GM04503 (cell line): ENCODE measurements around the gene CSF3R.

Source experiments
- DNase-seq: peaks from one replicate; pipeline ENCODE4 v3.0.0-alpha.2; 2012; ENCODE audit warnings: low read depth

The CSF3R gene

GRCh38 chr1:36482724-36483388, at the start of gene CSF3R:
TSS of gene CSF3R (minus strand) at chr1:36482913. CDS start at chr1:36479496, 3,417 bp downstream.
- DNase-seq = no peak

GRCh38 chr1:36531833-36532232, 49.1 kb upstream of the CSF3R start:
- DNase-seq = no peak

GRCh38 chr1:36530791-36531190, 48.1 kb upstream of the CSF3R start:
- DNase-seq = no peak

GRCh38 chr1:36530261-36530660, 47.5 kb upstream of the CSF3R start:
- DNase-seq = no peak

GRCh38 chr1:36529769-36530260, 47.1 kb upstream of the CSF3R start:
- no peak for DNase-seq

- no peak for DNase-seq
These were observed 45.9 kb upstream of the CSF3R start for GRCh38 chr1:36528361-36529349.

- no peak for DNase-seq
These were observed 42.5 kb upstream of the CSF3R start for GRCh38 chr1:36525166-36525565.

- no peak for DNase-seq
These were observed 41.8 kb upstream of the CSF3R start for GRCh38 chr1:36524359-36525062.

GRCh38 chr1:36523850-36524249, 41.1 kb upstream of the CSF3R start:
- DNase-seq = no peak

- DNase-seq = no peak
These were observed 40.5 kb upstream of the CSF3R start for GRCh38 chr1:36523230-36523495.

GRCh38 chr1:36522461-36523229, 39.9 kb upstream of the CSF3R start:
- no peak for DNase-seq

- DNase-seq = no peak
These were observed 39.3 kb upstream of the CSF3R start for GRCh38 chr1:36522021-36522420.

- no peak for DNase-seq
These were observed 38.2 kb upstream of the CSF3R start for GRCh38 chr1:36520771-36521420.

GRCh38 chr1:36520056-36520455, 37.3 kb upstream of the CSF3R start:
- DNase-seq = no peak

GRCh38 chr1:36517011-36517771, 34.5 kb upstream of the CSF3R start:
- no peak for DNase-seq

- no peak for DNase-seq
These were observed 33.8 kb upstream of the CSF3R start for GRCh38 chr1:36516372-36517010.

GRCh38 chr1:36515315-36516138, 32.8 kb upstream of the CSF3R start:
- DNase-seq = no peak

GRCh38 chr1:36514501-36514900, 31.8 kb upstream of the CSF3R start:
- DNase-seq = no peak
